NCI-H2196 treated with DMSO at 0.1 percent for 48 hours (cell line): ENCODE measurements around the gene HDAC7.

ENCODE experiments used
- DNase-seq: peaks from one replicate; lab custom pipeline; 2025; ENCODE audit not compliant: unreplicated experiment; lab: John Stamatoyannopoulos, UW

The HDAC7 gene

DNA sequence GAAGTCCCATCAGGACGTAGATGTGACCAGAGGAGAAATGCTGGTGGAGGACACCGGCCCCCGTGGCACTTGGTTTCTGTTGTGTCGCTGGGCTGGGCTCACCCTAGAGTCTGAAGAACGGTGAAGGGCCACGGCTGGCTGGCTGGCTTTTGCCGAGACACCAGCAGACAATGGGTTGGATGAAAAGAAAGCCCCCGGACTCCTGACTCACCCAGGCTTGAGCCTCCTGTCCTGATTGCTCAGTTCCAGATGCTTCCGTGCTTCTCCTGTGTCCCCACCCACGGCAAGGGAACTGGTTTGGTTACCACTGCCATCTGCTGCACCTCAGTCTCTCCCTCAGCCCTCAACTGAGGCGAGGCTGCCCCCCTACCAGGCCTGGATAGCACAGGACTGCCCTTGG is 84.1 kb downstream of the HDAC7 start:
- DNase-seq = no peak

DNA sequence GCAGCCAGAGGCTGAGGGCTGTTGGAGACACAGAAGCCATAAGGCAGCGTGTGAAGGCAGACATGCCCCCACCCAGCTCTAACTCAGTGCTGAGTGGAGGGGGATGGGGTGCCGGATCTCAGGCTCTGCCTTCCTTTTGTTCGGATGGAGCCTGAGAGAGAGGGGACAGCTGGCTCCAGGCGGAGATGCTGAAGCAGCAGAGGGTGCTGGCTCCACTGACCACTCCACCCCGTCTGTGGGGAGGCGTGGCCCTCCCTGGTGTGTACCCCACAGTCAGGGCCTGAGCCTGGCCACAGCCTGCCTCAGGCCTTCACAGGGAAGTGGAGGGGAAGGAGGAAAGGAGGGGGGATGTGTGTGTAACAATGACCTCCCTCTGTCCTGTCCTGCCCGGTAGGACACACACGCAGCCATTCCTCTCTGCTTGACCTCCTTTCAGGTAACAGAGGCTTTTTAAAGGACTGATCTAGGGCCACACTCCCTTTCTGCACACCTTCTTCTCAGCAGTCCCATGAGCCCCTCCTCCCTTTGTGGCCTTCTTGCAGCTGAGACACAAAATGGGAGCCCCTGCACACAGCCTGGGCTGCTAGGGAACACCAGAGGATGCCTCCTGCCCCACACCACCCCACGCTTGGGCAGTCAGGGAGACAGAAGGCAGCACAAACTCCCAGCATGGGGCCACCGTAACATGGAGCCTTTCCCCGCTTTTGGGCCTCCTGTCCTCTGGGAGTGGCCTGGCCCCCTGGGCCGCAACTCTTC is 84.8 kb downstream of the HDAC7 start:
- no peak for DNase-seq

DNA sequence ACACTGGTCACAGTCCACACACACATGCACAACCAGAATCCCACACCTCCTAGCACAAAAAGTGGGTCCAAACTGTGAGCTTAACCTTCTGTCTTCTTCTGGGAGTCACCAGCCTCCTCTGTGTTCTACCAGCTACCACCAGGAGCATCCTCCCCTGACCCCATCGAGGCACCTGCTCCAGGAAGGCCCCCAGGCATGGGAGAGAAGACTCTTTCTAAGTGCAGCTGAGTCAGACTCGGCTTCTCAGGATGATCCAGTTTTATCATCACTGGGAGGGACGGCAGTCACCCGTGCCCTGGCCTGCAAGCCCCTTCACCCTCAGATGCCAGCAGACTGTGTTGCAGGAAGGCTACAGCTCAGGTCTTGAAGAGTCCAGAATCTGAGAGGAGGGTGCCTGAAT is 86.6 kb downstream of the HDAC7 start:
- DNase-seq = no peak
